HL-60 (cell line): ENCODE results near the gene RASL10A.
A peak's percentile ranks its signal among the peaks of the same experiment; 100 is the strongest.

Experiments used
- DNase-seq, 2 experiments: peaks; one replicate each; pipeline ENCODE4 v3.0.0-alpha.2; 2010 to 2020; ENCODE audit warnings: low read depth in 1 of 2, low spot score in 1 of 2
- H3K27ac ChIP-seq: fragments of 250-450 bp; sonication (Bioruptor Pico); replicated peaks from 2 replicates; pipeline ENCODE4 v1.5.1; 2020; ENCODE audit warnings: mild to moderate bottlenecking, moderate library complexity
- H3K27me3 ChIP-seq: fragments of 250-450 bp; sonication (Bioruptor Pico); 2 replicates; pipeline ENCODE4 v1.5.1; 2021; ENCODE audit warnings: mild to moderate bottlenecking, moderate library complexity; ENCODE audit not compliant: insufficient read depth, poor library complexity, severe bottlenecking
- H3K4me3 ChIP-seq: replicated peaks from 2 replicates; pipeline ENCODE4 v1.5.1; 2011; ENCODE audit warnings: mild to moderate bottlenecking, control low read depth, low read length; ENCODE audit not compliant: insufficient read depth
- GABPA ChIP-seq: IDR thresholded peaks from 2 replicates; pipeline ENCODE4 v1.6.1; 2012; ENCODE audit warnings: low read depth
- POLR2AphosphoS5 ChIP-seq: IDR thresholded peaks from 2 replicates; pipeline ENCODE4 v1.6.1; 2012; ENCODE audit warnings: low read depth
- SPI1 ChIP-seq: IDR thresholded peaks from 2 replicates; pipeline ENCODE4 v1.6.1; 2012; ENCODE audit warnings: low read depth, mild to moderate bottlenecking, borderline replicate concordance
- TF ChIP-seq, protein P1 (sequence below): IDR thresholded peaks from 2 replicates; pipeline ENCODE4 v1.6.1; 2012; ENCODE audit warnings: low read depth; ENCODE audit not compliant: insufficient replicate concordance
- TF ChIP-seq, protein P2 (sequence below): IDR thresholded peaks from one replicate; pipeline ENCODE4 v1.5.1; 2011; ENCODE audit warnings: low read length, control low read depth, inconsistent platforms; ENCODE audit not compliant: insufficient read depth

RASL10A gene

DNA sequence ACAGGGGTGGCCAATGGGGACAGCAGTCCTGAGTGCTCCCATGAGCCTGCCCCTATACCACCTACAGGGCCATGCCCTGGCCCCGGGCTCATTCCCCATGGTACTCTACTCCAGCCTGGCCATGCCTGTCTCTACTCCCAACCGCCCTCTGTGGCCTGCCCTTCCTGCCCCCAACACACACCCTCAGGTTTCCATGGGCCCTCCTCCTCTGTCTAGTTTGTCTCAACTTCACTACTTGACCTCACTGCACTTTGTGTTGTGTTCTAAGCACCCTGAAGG, 26.3 kb upstream of the RASL10A start:
- Histone ChIP-seq H3K27me3 (no peaks in the 10 kb centered on the region), H3K27ac (peak overlapping the region; percentile 46), H3K4me3 (no peak overlapping the region)
- TF ChIP-seq, protein P1, sequence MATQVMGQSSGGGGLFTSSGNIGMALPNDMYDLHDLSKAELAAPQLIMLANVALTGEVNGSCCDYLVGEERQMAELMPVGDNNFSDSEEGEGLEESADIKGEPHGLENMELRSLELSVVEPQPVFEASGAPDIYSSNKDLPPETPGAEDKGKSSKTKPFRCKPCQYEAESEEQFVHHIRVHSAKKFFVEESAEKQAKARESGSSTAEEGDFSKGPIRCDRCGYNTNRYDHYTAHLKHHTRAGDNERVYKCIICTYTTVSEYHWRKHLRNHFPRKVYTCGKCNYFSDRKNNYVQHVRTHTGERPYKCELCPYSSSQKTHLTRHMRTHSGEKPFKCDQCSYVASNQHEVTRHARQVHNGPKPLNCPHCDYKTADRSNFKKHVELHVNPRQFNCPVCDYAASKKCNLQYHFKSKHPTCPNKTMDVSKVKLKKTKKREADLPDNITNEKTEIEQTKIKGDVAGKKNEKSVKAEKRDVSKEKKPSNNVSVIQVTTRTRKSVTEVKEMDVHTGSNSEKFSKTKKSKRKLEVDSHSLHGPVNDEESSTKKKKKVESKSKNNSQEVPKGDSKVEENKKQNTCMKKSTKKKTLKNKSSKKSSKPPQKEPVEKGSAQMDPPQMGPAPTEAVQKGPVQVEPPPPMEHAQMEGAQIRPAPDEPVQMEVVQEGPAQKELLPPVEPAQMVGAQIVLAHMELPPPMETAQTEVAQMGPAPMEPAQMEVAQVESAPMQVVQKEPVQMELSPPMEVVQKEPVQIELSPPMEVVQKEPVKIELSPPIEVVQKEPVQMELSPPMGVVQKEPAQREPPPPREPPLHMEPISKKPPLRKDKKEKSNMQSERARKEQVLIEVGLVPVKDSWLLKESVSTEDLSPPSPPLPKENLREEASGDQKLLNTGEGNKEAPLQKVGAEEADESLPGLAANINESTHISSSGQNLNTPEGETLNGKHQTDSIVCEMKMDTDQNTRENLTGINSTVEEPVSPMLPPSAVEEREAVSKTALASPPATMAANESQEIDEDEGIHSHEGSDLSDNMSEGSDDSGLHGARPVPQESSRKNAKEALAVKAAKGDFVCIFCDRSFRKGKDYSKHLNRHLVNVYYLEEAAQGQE = no peak
- no peak for TF ChIP-seq GABPA
- TF ChIP-seq SPI1 = no peak
- TF ChIP-seq POLR2AphosphoS5 = no peak
- TF ChIP-seq, protein P2, sequence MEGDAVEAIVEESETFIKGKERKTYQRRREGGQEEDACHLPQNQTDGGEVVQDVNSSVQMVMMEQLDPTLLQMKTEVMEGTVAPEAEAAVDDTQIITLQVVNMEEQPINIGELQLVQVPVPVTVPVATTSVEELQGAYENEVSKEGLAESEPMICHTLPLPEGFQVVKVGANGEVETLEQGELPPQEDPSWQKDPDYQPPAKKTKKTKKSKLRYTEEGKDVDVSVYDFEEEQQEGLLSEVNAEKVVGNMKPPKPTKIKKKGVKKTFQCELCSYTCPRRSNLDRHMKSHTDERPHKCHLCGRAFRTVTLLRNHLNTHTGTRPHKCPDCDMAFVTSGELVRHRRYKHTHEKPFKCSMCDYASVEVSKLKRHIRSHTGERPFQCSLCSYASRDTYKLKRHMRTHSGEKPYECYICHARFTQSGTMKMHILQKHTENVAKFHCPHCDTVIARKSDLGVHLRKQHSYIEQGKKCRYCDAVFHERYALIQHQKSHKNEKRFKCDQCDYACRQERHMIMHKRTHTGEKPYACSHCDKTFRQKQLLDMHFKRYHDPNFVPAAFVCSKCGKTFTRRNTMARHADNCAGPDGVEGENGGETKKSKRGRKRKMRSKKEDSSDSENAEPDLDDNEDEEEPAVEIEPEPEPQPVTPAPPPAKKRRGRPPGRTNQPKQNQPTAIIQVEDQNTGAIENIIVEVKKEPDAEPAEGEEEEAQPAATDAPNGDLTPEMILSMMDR = no peak
- DNase-seq = peak in 1 of 2 experiments; percentile 7

DNA sequence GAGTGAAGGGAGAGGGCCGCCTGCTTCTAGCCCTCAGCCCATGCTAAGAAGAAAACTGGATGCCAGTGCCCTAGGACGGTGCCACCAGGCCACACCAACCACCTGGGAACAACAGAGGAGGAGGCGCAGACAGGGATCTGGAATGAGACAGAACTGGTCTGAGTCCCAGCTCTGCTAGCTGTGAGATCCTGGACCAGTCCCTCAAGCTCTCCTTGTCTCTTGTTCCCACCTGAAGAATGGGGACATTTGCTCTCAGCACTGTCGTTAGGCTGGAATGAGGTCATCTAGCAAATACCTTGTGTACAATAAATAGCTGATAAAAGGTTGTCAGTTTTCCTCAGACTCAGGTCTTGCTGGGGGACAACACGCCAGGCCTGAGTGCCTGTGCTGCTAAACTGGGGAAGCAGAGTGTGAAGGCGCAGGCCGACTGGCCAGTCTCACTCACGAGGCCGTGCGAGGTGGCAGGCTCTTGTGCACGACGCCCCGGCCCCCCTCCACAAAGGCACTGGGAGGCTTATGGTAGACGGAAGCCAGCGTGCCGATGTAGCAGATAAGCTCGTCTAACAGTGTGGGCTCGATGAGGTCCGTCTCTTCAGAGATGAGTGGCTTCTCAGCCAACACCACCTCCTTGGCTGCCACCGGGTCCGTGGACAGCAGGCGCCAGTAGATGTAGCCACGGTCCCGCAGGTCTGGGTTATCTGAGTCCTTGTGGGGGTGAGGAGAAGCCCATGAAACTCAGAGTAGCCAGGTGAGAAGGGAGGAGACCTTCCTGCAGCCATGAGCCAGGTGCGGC, 25.8 kb upstream of the RASL10A start:
- no peak for TF ChIP-seq POLR2AphosphoS5
- TF ChIP-seq, protein P2 = no peak
- no peaks in the 10 kb centered on the region for H3K27me3 ChIP-seq
- peak overlapping the region; percentile 46; the same call in 1 of the 2 replicates for H3K27ac ChIP-seq
- H3K4me3 ChIP-seq = no peak overlapping the region
- no peak for DNase-seq

DNA sequence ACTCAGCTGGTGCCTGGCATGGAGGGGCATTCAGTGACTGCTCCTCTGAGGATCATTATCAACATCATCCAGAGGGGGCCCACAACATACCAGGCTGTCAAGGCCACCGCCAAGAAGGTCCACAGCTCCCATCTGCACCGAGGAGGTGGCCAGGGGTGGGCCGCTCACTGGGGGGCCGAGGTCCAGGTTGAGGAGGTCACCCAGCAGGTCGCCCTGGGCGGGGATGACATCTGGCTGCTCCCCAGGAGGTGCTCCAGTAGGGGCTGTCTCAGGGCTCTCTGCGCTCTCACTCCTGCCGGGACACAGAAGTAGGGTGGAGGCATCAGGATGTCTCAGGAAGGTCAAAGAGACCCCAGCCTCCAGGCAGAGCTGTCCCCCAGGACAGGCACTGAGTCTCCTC, 25.1 kb upstream of the RASL10A start:
- Histone ChIP-seq H3K4me3 (no peak overlapping the region), H3K27me3 (no peaks in the 10 kb centered on the region), H3K27ac (no peak overlapping the region)
- TF ChIP-seq POLR2AphosphoS5 (no peak), SPI1 (no peak), GABPA (no peak)
- TF ChIP-seq, protein P1 = no peak
- TF ChIP-seq, protein P2 = no peak
- no peak for DNase-seq
